Aorta (tissue), 5 donors: Measurements from ENCODE around the gene PDPR. TPM values are rescaled to one million over a fixed set of nuclear protein-coding genes. Genes with fewer than 3 reads are reported as not detected.
"Not testable (repeated sequence)": the region's sequence is repeated elsewhere in the genome, so short reads cannot be mapped to it uniquely, and the experiment has no call there.

Source experiments
- ATAC-seq: fragments of 200-7000 bp; cut with Tn5 transposase; one replicate; pipeline ENCODE4 v1.9.1; 2022; ENCODE audit warnings: moderate library complexity; ENCODE audit not compliant: low FRiP score
- DNase-seq, 2 donors: peaks; one replicate each; pipeline ENCODE4 v3.0.0-alpha.2; 2020
- H3K27ac ChIP-seq, 2 donors: one replicate each; pipeline ENCODE4 v1.5.1; 2013; ENCODE audit warnings: low read length in 2 of 2, mild to moderate bottlenecking in 2 of 2, moderate library complexity in 2 of 2, control low read depth in 1 of 2, inconsistent platforms in 1 of 2, low read depth in 1 of 2
- H3K27me3 ChIP-seq, 2 donors: one replicate each; pipeline ENCODE4 v1.6.1; 2013; ENCODE audit warnings: control low read depth in 1 of 2, low read length in 1 of 2, mild to moderate bottlenecking in 1 of 2, moderate library complexity in 1 of 2; ENCODE audit not compliant: insufficient read depth in 2 of 2, control insufficient read depth in 1 of 2
- H3K36me3 ChIP-seq, 2 donors: one replicate each; pipeline ENCODE4 v1.6.1; 2013; ENCODE audit warnings: control low read depth in 1 of 2, low read length in 1 of 2, mild to moderate bottlenecking in 1 of 2; ENCODE audit not compliant: insufficient read depth in 2 of 2, control insufficient read depth in 1 of 2
- H3K4me1 ChIP-seq, 2 donors: one replicate each; pipeline ENCODE4 v1.6.1; 2013; ENCODE audit warnings: low read length in 2 of 2, control low read depth in 1 of 2, mild to moderate bottlenecking in 1 of 2, moderate library complexity in 1 of 2; ENCODE audit not compliant: insufficient read depth in 2 of 2, control insufficient read depth in 1 of 2
- H3K4me3 ChIP-seq, 2 donors: one replicate each; pipeline ENCODE4 v1.5.1; 2013; ENCODE audit warnings: low read length in 2 of 2, control low read depth in 1 of 2, mild to moderate bottlenecking in 1 of 2
- H3K9me3 ChIP-seq: one replicate; pipeline ENCODE4 v1.6.1; 2013; ENCODE audit warnings: mild to moderate bottlenecking, low read length; ENCODE audit not compliant: control insufficient read depth
- WGBS, 2 donors: extraction: QIAGEN DNeasy Blood & Tissue Kit; methylation state at CpG; one replicate each; pipeline ENCODE4 v1.1.7; 2013; 5-methylcytosine and 5-hydroxymethylcytosine counted together
- intact Hi-C, 2 donors: fragments of 100-400 bp; cut with DNase I; formaldehyde crosslinking; loops; one replicate each; pipeline versions ENCODE4 v1.14.2 to v1.15.0; 2022
- long read RNA-seq, 2 donors: library from polyadenylated mRNA; unstranded; transcript quantifications; one replicate each; pipeline ENCODE4 v2.0.0, GENCODE V29; 2020 to 2021
- polyA plus RNA-seq, 2 donors: library from polyadenylated mRNA; stranded (reverse); fragments of 200-250 nt; gene quantifications; one replicate each; pipeline ENCODE4 v1.2.3, GENCODE V29; 2013
- total RNA-seq, 2 donors: library from RNA; stranded (reverse); fragmentation: NEBNext Ultra II Directional; extraction: Animal tissue kit (Norgen Biotek cat#: 25700); gene quantifications; one replicate each; pipeline ENCODE4 v1.2.1, GENCODE V29; 2021
- donor health status: healthy with polysubstance abuse.
- donor health status: Bipolar disorder and iron deficiency.
- donor health status: DM: no; HTN: no; CAD: no.
- donor health status: DM: no; HTN: no; CAD: no.
- donor health status: DM: yes; HTN: yes; CAD: no.

PDPR gene
- 10 to 100 TPM; 36.0 to 38.8 TPM for total RNA-seq
- polyA plus RNA-seq: 10 to 100 TPM in 1 of 2 donors, 1 to 10 TPM in 1; 2.9 to 14.2 TPM
- long read RNA-seq, donor 1, partial matches to known transcripts: 4 of 54 reads
- long read RNA-seq, donor 1, other reads (novel, unspliced or antisense): 50 of 54 reads
- long read RNA-seq, donor 2, partial matches to known transcripts: 0 of 4 reads
- long read RNA-seq, donor 2, other reads (novel, unspliced or antisense): 4 of 4 reads

DNA sequence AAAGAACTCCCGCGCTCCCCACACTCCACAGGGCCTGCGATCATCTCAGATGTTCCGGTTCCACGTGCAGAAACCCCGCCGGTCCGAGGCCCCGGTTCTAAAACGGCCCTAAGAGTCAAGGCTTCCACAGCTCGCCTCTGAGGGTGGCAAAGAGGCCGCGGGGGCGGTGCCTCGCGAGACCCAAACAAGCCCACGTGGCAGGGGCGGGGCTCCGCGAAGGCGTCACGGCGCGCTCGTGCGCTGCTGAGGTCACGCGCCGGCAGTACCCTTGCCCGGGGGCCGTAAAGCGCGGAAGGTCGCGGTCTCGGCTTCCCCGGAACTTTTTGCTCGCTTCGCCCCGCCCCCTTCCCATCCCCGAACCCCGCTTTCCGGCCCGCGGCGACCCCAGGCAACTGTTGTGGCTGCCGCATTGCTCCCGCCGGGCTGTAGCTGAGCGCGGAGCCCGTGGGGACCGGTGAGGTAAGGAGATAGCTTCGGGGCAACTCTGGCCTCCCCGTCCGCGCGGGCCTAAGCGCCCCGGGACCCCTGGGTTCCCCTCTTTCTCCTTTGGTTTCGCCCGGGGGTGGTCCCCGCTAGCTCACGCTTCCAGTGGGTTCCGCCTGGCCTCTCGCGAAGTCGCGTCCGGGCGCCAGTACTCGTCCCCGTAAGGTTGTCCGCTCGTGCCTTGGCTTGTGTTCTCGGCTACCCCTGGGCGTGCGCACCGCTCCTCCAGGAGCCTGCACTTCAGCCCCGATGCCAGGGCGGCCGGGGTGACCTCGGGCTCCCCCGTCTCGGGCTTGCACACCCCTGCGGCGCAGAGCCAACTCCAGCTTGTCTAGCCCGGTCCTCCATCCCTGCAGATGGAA, at the start of gene PDPR:
TSS of gene PDPR (plus strand) at position 351 of the 845 bp plus-strand sequence. CDS start 6,161 bp downstream, outside the sequence.
- intact Hi-C loops, H3K36me3 ChIP-seq, H3K27me3 ChIP-seq, H3K4me1 ChIP-seq, H3K9me3 ChIP-seq: not testable (repeated sequence)
- WGBS, 2 donors: 1% methylated on average over 46 to 88 of the region's 88 CpGs
- H3K27ac ChIP-seq: peak within 1 kb of the TSS in 1 of 2 donors; percentile 75
- ATAC-seq (peak; percentile 99), DNase-seq (peak; percentile 97 to 98)
- peak within 1 kb of the TSS; percentile 37 to 82 for H3K4me3 ChIP-seq

DNA sequence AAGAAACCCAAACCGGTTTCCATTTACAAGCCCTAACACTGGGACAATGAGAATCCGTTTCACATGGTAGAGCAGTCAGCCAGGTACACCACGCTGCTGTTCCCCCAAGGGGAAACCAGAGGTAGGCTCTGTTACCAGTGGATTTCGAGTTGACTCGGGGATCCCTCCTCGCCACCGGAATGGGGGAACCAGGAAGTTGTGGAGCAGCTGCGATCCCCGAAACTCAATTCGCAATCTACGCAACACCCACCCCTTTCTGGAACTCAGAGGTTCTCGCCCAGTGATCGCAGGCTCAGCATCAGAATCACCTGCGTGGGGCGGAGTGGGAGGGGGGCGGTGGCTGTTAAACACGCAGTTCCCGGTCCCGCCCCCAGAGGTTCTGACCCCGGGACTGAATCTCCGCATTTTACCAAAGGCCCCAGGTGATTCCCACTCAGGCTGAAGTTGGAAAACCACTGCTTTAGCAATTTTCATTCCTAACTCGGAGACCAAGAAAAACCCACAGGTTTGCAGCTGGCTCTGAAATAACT, 49.2 kb upstream of the PDPR start:
- H3K36me3 ChIP-seq, H3K4me1 ChIP-seq, H3K27me3 ChIP-seq, H3K9me3 ChIP-seq, intact Hi-C loops: not testable (repeated sequence)
- H3K27ac ChIP-seq: peak overlapping the region in 1 of 2 donors; percentile 18
- 1% methylated on average over 22 of the region's 22 CpGs for WGBS, 2 donors
- H3K4me3 ChIP-seq: peak overlapping the region; percentile 74 to 76
- peak; percentile 73 to 81 for DNase-seq
- peak; percentile 63 for ATAC-seq

DNA sequence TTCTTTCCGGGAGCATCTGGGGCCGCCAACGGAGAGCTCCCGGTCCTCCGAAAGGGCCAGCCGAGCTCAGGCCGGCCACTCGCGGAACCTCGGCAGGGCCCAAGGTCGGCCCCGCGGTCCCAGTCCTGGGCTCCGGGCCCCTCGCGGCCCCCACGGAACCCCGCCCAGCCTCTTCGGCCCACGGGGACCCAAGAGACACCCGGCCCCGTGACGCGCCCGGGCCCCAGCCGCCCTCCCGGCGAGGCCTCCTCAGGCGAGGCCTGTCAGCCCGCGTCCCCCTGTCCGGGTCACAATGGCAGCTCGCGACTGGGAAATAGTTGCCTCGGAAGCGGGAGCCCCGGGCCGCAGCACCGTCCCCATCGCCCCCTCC, 48.8 kb upstream of the PDPR start:
- ATAC-seq: peak; percentile 80
- Histone ChIP-seq H3K4me3 (peak overlapping the region; percentile 74 to 76), H3K27ac (peak overlapping the region; percentile 39 to 91)
- intact Hi-C loops, H3K27me3 ChIP-seq, H3K36me3 ChIP-seq, DNase-seq, H3K9me3 ChIP-seq, H3K4me1 ChIP-seq: not testable (repeated sequence)
- WGBS, 2 donors: 0% methylated on average over 12 to 34 of the region's 40 CpGs

DNA sequence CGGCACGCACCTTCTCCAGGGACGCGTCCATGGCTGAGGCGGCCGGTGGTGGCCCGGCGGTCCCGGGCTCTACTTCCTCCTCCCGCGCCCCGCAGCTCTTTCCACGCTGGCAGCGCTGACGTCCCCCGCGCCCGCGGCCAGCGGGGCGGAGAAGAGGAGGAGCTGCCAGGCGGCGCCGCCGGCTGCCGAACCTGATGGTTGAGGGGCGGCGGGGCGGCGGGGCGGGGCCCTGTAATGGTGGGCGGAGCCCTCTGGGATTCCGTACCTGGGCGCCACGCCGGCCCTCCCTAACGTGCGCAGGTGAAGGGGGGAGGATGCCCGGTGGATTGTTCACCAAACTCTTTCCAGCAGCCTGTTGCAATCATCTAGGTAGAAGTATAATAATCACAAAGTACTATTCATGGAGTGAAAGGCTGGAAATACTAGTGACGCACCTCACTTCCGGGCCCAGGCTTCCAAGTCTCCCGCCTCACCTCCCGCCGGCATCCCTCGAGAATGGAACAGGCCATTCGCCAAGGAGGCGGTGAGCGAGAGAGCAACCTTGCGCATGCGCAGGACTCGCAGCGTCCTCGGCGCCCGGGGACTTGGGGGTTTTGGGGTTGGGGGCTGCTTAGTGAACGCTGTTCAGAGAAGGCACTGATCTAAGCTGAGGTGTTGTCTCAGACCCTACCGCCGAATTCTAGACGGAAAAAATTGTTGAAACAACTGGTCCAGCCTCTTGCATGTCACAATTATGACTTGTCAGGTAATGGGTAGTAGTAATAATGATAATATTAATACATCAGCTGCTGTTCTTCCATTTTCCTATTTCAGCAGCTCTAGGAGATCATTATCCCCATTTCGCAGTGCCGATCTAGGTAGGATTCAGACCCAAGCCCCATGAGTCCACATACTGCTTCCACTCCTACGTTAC, 48.1 kb upstream of the PDPR start:
- H3K36me3 ChIP-seq, H3K27me3 ChIP-seq, intact Hi-C loops, H3K9me3 ChIP-seq, H3K4me1 ChIP-seq: not testable (repeated sequence)
- WGBS, 2 donors: 0 to 1% methylated on average over 45 to 62 of the region's 62 CpGs
- Histone ChIP-seq H3K4me3 (peak overlapping the region; percentile 74 to 76), H3K27ac (peak overlapping the region; percentile 39 to 91)
- DNase-seq: peak; percentile 92 to 96
- peak; percentile 93 for ATAC-seq

DNA sequence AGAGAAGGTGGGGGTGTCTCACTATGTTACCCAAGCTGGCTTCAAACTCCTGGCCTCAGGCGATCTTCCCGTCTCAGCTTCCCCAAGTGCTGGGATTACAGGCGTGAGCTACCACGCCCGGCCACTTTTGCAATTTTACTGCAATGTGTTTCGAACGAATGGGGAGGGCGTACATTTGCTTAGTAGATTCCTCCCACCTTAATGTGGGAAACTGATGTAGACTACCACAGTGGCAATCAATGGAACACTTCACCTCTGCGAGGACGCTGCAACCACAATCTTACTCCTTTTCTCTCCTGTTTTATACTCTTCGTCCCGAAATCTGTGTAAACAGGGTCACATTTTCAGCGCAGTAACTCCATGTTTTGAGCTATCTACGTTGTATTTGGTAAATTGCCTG, 47.4 kb upstream of the PDPR start:
- H3K27me3 ChIP-seq, ATAC-seq, intact Hi-C loops, H3K4me1 ChIP-seq, DNase-seq, H3K36me3 ChIP-seq, H3K4me3 ChIP-seq, H3K27ac ChIP-seq, H3K9me3 ChIP-seq: not testable (repeated sequence)
- 20 to 24% methylated on average over 12 to 14 of the region's 14 CpGs for WGBS, 2 donors

DNA sequence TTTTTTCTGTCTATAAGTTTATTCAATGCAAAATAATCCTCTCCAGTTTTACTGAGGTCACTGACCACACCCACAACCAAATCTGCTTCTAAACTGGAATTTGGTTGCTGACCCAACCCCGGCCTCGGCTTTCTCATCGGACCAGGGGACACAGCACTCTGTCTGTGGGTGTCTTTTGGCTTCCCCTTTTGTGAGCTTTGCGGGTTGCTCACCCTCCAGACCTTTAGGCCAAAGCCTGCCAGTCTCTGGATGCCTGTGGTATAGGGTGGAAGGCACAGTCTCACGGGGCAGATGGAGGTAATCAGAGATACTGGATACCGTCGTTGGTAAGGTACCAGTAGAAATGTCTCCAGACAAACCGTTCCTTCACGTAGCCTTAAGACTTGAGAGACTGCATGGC, 35.1 kb upstream of the PDPR start:
- H3K36me3 ChIP-seq, H3K27me3 ChIP-seq, H3K4me1 ChIP-seq, DNase-seq, ATAC-seq, H3K9me3 ChIP-seq, H3K27ac ChIP-seq, intact Hi-C loops, H3K4me3 ChIP-seq: not testable (repeated sequence)
- 93 to 97% methylated on average over 9 of the region's 9 CpGs for WGBS, 2 donors

DNA sequence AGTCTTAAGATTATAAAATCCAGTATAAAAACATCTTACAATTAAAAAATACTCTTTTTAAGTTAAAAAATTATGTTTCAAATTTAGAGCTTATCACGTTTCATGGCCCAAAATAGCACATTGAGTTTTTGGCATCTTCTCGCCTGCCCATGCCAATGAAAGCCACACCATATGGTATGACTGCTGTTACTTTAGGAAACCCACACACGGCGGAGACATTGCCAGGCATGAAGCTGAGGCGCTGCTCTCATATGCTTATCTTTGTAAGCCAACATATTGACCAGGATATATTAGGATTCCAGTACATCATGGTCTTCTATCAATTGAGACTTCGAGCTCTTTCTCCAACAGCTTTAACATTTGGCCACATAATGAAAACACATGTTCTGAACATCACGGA, 32.9 kb upstream of the PDPR start:
- H3K36me3 ChIP-seq, H3K9me3 ChIP-seq, ATAC-seq, H3K27ac ChIP-seq, H3K27me3 ChIP-seq, intact Hi-C loops, DNase-seq, H3K4me3 ChIP-seq, H3K4me1 ChIP-seq: not testable (repeated sequence)
- WGBS, 2 donors: 3 to 7% methylated on average over 7 of the region's 7 CpGs

DNA sequence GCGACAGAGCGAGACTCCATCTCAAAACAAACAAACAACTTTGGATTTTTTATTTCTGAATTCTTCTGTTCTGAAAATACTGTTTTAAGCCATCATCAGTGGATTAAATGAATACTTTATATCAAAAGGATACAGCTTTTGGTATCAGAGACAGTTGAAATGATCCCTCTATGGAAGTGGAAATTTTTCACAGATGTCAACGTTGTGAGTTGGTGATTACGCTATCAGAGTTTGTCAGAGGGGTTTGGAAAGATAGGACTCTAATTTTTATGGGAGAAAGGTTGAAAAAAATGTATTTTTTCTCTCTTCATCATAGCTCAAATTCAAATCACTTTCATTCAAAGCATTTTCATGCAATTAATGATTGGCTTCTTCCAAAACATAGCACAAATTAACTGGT, 30.2 kb upstream of the PDPR start:
- ATAC-seq, H3K9me3 ChIP-seq, H3K27me3 ChIP-seq, DNase-seq, H3K36me3 ChIP-seq, H3K4me3 ChIP-seq, H3K27ac ChIP-seq, H3K4me1 ChIP-seq, intact Hi-C loops: not testable (repeated sequence)
- 78 to 87% methylated on average over 4 of the region's 4 CpGs for WGBS, 2 donors
